ENCODE results near the gene DDO.

The DDO gene

DNA sequence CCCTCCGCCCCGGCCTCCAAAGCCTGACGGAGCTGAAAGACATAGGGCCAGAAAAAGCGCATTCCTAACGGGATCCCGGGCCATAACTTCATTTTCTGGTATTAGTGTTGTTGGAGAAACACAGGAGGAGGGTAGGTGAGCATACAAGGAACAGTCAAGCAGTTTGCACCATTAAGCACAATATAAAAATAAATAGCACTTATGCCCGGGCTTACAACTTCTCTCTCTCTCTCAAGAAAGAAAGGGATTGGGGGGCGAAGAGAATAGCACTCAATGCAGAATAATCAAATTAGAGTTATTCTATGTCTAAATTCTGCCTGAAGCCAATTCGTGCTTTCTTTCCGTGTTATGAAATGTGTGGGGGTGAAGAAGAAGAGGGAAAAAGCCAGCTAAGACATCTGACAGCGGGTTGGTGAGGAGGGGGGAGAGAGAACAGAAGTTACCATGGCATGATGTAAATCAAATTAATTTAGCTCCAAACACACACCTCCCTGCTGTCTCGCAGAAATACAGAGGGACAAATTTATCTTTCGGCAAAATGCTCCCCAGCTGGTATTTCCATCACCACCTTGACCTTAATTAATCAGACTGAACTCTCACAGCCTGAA is 56.7 kb downstream of the DDO start:
- no peak for TF ChIP-seq TCF12 (IDR thresholded peaks at IDR 0.05; ENCODE audit: low read depth)
- no peak for TF ChIP-seq CEBPB (IDR thresholded peaks at IDR 0.05)
- TF ChIP-seq, protein P1, sequence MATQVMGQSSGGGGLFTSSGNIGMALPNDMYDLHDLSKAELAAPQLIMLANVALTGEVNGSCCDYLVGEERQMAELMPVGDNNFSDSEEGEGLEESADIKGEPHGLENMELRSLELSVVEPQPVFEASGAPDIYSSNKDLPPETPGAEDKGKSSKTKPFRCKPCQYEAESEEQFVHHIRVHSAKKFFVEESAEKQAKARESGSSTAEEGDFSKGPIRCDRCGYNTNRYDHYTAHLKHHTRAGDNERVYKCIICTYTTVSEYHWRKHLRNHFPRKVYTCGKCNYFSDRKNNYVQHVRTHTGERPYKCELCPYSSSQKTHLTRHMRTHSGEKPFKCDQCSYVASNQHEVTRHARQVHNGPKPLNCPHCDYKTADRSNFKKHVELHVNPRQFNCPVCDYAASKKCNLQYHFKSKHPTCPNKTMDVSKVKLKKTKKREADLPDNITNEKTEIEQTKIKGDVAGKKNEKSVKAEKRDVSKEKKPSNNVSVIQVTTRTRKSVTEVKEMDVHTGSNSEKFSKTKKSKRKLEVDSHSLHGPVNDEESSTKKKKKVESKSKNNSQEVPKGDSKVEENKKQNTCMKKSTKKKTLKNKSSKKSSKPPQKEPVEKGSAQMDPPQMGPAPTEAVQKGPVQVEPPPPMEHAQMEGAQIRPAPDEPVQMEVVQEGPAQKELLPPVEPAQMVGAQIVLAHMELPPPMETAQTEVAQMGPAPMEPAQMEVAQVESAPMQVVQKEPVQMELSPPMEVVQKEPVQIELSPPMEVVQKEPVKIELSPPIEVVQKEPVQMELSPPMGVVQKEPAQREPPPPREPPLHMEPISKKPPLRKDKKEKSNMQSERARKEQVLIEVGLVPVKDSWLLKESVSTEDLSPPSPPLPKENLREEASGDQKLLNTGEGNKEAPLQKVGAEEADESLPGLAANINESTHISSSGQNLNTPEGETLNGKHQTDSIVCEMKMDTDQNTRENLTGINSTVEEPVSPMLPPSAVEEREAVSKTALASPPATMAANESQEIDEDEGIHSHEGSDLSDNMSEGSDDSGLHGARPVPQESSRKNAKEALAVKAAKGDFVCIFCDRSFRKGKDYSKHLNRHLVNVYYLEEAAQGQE (IDR thresholded peaks at IDR 0.05; ENCODE audit: low read depth): no peak
- TF ChIP-seq FOXM1 (IDR thresholded peaks at IDR 0.05; ENCODE audit: borderline replicate concordance, low read depth): no peak
- TF ChIP-seq EGR1 (IDR thresholded peaks at IDR 0.05): no peak
- TF ChIP-seq EP300 (IDR thresholded peaks at IDR 0.05; ENCODE audit: borderline replicate concordance): no peak
- TF ChIP-seq TEAD4 (IDR thresholded peaks at IDR 0.05): no peak
- TF ChIP-seq, protein P2, sequence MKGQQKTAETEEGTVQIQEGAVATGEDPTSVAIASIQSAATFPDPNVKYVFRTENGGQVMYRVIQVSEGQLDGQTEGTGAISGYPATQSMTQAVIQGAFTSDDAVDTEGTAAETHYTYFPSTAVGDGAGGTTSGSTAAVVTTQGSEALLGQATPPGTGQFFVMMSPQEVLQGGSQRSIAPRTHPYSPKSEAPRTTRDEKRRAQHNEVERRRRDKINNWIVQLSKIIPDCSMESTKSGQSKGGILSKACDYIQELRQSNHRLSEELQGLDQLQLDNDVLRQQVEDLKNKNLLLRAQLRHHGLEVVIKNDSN (IDR thresholded peaks at IDR 0.05): no peak
- TF ChIP-seq CREB1 (IDR thresholded peaks at IDR 0.05; ENCODE audit: low read depth): no peak

DNA sequence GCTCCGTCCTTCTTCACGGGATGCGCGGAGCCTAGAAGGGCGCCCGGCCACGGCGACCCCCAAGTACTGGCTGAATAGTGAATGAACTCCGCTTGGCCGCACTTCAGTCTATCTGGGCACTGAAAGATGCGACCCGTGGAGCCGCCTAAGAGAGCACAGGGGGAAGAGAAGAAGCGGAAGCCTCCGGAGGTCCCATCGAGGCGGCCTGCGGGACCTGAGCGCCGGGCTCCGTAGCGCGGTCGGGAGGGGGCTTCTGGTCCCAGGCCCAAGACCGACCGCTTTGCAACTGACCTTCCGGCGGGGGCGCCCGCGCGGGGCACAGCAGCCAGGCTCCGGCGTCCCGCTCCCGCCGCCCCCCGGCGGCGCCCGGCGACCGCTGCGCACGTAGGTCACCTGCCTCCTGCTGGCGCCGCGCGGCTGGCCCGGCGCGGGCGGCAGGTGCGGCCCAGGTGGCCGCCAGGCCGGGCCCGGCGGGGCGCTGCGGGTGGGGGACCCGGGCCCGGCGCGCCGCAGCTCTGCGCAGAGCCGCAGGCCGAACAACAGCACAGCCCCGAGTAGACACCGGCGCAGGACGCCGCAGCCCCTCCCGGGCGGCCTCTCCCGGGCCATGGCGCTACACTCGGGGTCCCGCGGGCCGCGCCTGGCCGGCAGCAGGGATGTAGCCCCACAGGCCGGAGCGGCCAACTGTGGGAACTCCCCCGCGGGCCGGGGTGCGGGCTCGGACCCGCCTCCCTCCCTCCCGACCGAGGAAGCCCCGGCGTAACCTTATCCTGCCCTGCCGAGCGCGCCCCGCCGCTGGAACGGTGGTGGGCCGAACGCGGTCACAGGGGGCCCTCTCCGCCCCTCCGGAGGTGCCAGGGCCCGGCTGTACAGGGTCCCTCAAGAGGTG is 57.5 kb downstream of the DDO start, which contains the start of gene METTL24:
Gene METTL24 (minus strand): TSS at position 686 of the 889 bp plus-strand sequence. CDS start 77 bp downstream, at position 609.
- no peak for TF ChIP-seq CREB1 (IDR thresholded peaks at IDR 0.05; ENCODE audit: low read depth)
- TF ChIP-seq RAD21 (IDR thresholded peaks at IDR 0.05; ENCODE audit: low read depth): no peak
- no peak; the same call in none of the 2 replicates for TF ChIP-seq ZBTB7A (IDR thresholded peaks at IDR 0.05; ENCODE audit: low read depth)
- TF ChIP-seq CEBPB (IDR thresholded peaks at IDR 0.05): no peak

DNA sequence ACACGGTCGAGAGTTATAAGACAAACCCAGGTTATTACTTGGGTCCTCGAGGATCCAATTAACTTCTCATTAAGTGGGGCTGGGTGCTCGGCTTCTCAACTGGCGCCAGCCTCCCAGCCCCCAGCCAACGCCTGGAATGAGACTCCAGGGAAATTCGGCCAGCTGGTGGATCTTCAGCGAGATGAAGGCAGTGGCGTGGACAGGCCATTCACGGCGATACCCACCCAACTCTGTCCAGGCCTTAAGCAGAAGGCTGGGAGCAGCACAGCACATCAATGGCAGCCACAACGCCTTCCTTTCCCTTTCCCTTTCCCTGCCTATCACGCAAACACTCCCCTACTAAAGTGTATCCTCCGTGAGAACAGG is 58.1 kb downstream of the DDO start:
- TF ChIP-seq FOXM1 (IDR thresholded peaks at IDR 0.05; ENCODE audit: borderline replicate concordance, low read depth) (no peak), EP300 (IDR thresholded peaks at IDR 0.05; ENCODE audit: borderline replicate concordance) (no peak), ZBTB7A (IDR thresholded peaks at IDR 0.05; ENCODE audit: low read depth) (no peak), NFIC (IDR thresholded peaks at IDR 0.05) (no peak), CEBPB (IDR thresholded peaks at IDR 0.05) (no peak), TCF12 (IDR thresholded peaks at IDR 0.05; ENCODE audit: low read depth) (no peak), TEAD4 (IDR thresholded peaks at IDR 0.05) (no peak), TAF1 (IDR thresholded peaks at IDR 0.05; ENCODE audit: low read depth) (no peak), CREB1 (IDR thresholded peaks at IDR 0.05; ENCODE audit: low read depth) (no peak), EGR1 (IDR thresholded peaks at IDR 0.05) (no peak), RAD21 (IDR thresholded peaks at IDR 0.05; ENCODE audit: low read depth) (no peak), YY1 (IDR thresholded peaks at IDR 0.05; ENCODE audit: low read depth) (no peak)
- TF ChIP-seq, protein P2 (IDR thresholded peaks at IDR 0.05): no peak
- TF ChIP-seq, protein P3, sequence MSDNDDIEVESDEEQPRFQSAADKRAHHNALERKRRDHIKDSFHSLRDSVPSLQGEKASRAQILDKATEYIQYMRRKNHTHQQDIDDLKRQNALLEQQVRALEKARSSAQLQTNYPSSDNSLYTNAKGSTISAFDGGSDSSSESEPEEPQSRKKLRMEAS (IDR thresholded peaks at IDR 0.05): no peak
- TF ChIP-seq, protein P1 (IDR thresholded peaks at IDR 0.05; ENCODE audit: low read depth): no peak

DNA sequence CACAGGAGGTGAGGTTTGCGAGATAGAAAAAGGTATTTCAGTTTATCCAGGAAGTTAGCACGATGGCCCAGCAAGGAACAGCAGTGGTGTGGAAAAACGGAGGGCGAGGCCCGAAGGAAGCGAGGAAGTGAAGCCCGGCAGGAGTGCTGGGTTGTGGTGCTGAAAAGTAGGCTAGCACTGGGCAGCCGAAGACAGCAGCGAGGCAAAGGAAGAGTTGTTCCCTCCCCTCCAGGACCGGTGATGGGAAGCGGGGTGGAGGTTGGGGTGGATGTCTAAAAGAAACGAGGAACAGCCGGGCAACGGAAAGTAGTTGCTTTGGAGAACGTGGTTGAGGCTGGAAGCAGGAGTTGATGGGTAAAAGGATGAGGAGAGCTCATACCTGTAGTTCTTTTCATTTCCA is 58.6 kb downstream of the DDO start:
- TF ChIP-seq TAF1 (IDR thresholded peaks at IDR 0.05; ENCODE audit: low read depth) (no peak), CREB1 (IDR thresholded peaks at IDR 0.05; ENCODE audit: low read depth) (no peak), CEBPB (IDR thresholded peaks at IDR 0.05) (no peak), RAD21 (IDR thresholded peaks at IDR 0.05; ENCODE audit: low read depth) (no peak), EP300 (IDR thresholded peaks at IDR 0.05; ENCODE audit: borderline replicate concordance) (no peak), FOXM1 (IDR thresholded peaks at IDR 0.05; ENCODE audit: borderline replicate concordance, low read depth) (no peak), TEAD4 (IDR thresholded peaks at IDR 0.05) (no peak), YY1 (IDR thresholded peaks at IDR 0.05; ENCODE audit: low read depth) (no peak), EGR1 (IDR thresholded peaks at IDR 0.05) (no peak), TCF12 (IDR thresholded peaks at IDR 0.05; ENCODE audit: low read depth) (no peak), NFIC (IDR thresholded peaks at IDR 0.05) (no peak), ZBTB7A (IDR thresholded peaks at IDR 0.05; ENCODE audit: low read depth) (no peak)
- TF ChIP-seq, protein P2 (IDR thresholded peaks at IDR 0.05): no peak
- TF ChIP-seq, protein P3 (IDR thresholded peaks at IDR 0.05): no peak
- TF ChIP-seq, protein P1 (IDR thresholded peaks at IDR 0.05; ENCODE audit: low read depth): no peak
